Activated T-cell treated with anti-CD3 and anti-CD28 coated beads for 48 hours (primary cell): ENCODE data around the gene PLEKHA8.

Experiments
- DNase-seq: peaks from one replicate; pipeline ENCODE4 v3.0.0-alpha.2; 2020; ENCODE audit warnings: low read depth

The PLEKHA8 gene

GRCh38 chr7:30026229-30027064, 1.8 kb upstream of the PLEKHA8 start, which contains the start of gene FKBP14:
TSS of gene FKBP14 (minus strand) at chr7:30026702. CDS start at chr7:30026508, 194 bp downstream.
- DNase-seq: peak; percentile 83

DNA sequence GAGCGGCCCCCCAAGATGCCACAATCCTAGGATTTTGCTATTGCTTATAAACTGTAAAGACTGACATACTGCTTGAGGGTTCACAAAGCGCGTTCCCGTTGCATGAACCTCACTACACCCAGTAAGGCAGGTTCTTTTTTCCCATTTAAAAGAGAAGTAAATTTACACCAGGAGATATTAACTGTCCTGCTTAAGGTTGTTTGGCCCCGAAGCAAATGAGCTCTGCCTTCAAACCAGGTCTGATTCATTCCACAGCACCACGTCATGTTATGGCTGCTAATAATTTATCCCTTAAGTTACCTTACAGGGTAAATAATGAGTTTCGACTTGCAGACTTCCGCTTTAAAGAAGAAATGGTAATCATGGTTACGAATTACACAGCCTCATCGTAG, 1.2 kb upstream of the PLEKHA8 start:
- DNase-seq: no peak

DNA sequence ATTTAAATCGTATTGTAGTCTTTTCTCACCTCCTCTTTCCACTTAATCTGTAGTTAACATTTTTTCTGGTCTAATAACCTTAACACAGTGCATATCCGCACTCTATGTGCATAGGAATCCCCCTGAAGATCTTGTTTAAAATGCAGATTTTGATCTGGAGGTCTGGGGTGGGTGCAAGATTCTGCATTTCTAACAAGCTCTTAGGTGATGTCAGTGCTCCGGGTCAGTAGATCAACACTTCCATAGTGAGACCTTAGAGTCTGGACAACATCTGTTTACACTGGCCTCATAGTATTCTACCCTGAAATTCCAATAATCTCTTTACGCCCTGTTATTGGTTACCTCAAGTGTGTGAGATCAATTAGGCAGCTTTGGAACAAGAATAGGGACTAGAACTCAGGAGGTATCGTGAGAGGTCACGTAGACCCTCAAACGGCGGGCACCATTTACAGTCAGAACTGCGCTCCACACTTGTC, 434 bp upstream of the PLEKHA8 start:
- DNase-seq: no peak

DNA sequence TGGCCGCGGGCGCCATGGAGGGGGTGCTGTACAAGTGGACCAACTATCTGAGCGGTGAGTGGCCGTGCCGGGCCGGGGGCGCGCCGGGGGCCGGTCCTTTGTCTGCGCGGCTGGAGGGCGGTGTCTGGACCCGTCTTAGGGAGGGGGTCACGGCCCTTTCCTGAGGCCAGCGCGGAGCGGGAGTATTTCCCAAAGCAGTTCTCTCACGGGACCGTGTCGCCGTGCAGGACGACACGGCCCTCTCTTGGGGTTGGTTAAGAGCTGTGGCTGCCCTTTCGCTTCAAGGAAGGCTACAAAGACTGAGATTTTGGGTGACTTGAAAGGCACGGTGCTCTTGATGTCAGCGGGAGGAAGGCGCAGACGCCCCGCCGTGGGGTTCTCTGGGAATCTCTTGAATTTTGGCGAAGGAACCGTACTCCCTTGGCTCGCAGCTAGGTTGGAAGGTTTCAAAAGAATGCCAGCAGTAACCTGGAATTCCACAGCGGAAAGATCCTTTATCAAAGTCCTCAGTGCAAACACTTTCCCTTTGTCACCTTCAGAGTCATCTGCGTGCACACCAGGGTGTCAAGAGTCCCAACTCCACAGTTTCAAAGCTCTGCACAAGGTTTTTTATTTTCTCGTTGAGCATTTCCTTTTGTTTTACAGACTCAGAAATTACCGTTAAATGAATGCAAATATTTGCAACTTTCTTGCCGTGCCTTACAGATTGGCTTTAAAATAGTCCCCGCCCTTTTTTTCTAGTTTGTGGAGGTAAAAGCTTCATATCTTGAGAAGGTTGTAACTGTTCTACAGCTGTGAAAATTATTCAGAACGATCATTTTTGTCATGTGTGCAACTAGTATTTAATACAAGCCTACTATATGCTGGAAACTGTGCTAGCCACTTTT, 780 bp downstream of the PLEKHA8 start:
- no peak for DNase-seq

GRCh38 chr7:30029696-30030095, 1.5 kb downstream of the PLEKHA8 start:
- no peak for DNase-seq

- no peak for DNase-seq
These were observed 4.3 kb downstream of the PLEKHA8 start for GRCh38 chr7:30032310-30033125.

GRCh38 chr7:30034501-30034900, 6.3 kb downstream of the PLEKHA8 start:
- no peak for DNase-seq

- no peak for DNase-seq
These were observed 8.0 kb downstream of the PLEKHA8 start for GRCh38 chr7:30036220-30036619.

GRCh38 chr7:30038196-30038980, 10.2 kb downstream of the PLEKHA8 start:
- no peak for DNase-seq

DNA sequence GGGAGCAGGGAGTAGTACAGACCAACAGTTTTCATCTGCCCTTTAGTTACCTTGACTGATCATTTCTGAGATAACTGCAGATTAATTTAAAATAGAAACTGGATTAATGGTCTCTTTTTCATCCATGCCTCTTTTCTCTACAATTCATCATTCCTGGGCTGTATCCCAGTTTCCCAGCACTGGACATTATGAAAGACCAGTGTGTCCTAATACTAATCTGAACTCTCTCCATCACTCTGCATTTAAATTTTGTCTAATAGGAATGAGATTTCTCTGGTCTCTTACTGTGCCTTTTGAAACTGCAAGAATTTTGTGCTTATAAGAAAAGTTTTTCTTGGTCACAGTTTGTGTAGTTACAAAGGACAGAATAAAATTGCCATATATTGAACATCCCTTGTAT, 12.7 kb downstream of the PLEKHA8 start:
- no peak for DNase-seq

DNA sequence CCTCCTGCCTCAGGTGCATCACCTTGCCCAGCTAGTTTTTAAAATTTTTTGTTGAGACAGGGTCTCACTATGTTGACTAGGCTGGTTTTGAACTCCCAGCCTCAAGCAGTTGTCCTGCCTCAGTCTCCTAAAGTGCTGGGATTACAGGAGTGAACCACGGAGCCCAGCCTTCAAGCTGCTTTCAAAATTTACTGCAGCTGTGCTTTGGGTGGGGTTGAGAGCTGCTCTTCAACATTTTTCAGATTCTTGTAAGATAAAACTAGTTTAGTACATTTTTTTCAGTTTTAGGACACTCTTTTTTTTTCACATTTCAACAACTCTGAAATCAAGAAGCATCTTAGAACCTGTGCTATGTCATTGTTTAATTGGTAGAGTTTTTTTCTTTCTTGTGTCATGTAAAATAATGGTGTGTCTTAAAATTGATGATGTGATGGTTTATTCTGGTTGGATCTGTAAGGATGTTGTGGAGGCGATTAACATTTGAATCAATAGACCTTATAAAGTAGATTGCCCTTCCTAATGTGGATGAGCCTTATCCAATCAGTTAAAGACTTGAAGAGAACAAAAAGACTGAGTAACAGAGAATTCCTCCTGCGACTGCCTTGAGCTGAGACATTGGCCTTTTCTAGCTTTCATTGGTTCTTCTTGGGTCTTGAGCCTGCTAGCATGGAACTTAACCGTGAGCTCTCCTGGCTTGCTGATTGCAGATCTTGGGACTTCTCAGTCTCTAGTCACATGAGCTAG, 13.5 kb downstream of the PLEKHA8 start:
- DNase-seq: no peak

DNA sequence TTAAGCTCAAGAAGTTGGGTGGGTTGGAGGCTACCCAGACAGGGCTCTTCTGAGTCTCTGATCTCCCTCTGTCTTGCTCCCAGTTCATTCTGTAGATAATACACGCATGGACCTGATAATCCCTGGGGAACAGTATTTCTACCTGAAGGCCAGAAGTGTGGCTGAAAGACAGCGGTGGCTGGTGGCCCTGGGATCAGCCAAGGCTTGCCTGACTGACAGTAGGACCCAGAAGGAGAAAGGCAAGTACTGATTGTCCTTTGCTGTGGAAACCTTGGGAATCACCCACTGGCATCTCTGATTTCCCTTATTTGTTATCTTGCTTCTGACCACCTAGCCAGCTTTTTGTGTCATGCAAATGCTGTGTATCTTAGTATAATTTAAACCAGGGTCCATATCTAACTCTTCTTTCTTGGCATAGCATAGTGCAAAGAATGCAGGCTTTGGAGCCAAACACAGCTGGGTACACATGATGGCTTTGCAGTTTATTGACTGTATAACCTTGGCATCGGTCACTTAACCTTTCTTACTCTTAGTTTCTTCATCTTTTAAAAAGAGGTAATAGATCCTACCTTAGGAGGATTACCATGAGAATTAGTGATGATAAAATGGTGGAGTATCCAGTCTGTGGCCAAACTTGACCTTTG, 18.0 kb downstream of the PLEKHA8 start:
- DNase-seq: no peak

DNA sequence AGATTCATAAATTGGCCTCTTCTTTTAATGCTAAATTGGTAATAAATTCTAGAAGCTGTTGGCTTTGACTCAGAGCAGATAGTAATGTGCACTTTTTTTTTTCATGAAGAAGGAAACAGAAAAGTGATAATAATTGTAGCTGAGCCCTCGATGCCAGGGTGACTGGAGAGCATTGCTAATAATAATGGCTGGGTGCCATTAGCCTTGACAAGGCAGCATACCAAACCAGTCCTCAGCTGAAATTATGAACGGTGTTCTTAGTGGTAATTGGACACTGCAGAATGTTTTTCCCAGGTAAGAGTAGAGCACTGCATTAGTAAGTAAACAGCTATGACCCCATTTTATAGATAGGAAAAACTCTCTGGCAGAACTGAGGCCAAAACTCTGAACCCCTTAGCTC, 18.9 kb downstream of the PLEKHA8 start:
- no peak for DNase-seq

DNA sequence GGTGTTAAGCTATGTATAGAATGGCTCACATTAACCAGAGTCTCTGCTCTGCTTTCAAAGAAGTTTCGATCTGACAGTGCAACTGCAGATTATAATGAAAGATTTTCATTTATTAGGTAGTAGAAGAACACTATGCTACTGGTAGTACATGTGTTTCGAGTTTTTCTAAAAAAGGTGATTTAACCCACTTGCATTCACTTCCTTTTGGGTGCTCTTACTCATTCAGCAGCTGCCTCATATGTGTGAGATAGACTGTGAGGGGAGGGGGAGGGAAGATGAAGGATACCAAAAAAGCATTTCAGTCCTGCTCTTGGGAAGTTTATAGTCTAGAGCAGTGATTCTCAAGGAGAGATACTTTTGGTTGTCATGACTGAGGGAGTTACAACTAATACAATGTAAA, 20.4 kb downstream of the PLEKHA8 start:
- DNase-seq: no peak

DNA sequence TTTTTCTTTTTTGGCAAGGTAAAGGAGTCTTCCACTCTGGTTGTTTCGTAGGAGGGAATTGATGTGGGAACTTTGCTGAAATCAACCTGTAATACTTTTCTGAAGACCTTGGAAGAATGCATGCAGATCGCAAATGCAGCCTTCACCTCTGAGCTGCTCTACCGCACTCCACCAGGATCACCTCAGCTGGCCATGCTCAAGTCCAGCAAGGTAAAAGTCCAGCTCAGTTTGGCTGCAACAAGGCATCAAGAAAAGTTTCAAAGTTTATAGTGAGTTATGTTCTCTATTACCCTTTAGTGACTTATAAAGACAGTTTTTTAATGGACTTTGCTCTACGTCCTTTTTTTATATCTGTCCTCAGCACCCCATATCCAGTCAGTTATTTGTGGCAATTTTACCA, 21.0 kb downstream of the PLEKHA8 start:
- no peak for DNase-seq

DNA sequence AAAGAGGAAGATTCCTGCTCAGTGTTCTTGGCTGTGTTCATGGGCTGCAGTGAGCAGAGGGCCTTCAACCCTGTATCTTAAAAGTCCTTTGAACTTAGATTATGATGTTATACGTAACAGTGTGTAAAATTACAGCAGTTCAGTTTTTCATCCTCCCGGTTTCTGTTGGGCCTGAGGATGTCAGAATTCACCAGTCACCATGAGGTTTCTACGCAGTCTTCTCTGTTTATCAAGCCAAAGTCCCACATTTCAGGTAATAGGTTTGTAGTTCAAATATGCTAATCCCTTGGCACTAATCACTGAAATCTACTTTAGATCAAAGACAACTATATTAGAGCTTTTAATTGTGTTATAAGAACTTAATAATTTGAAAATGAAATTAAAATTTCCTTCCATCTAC, 24.9 kb downstream of the PLEKHA8 start:
- no peak for DNase-seq

DNA sequence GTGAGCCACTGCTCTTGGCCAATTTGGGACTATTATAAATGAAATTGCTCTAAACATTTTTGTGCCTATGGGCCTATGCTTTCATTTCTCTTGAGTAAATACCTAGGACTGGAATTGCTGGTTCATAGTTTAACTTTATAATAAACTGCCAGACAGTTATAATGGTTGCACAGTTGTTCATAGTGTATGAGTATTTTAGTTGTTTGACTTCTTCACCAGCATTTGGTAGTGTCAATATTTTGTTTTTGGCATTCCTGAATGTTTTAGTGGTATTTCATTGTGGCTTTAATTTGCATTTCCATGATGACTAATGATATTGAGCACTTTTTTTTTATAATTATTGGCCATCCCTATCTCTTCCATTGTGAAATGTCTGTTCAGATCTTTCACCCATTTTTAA, 29.5 kb downstream of the PLEKHA8 start:
- no peak for DNase-seq

- DNase-seq: peak; percentile 25
These were observed 33.6 kb downstream of the PLEKHA8 start for GRCh38 chr7:30061786-30062185.

DNA sequence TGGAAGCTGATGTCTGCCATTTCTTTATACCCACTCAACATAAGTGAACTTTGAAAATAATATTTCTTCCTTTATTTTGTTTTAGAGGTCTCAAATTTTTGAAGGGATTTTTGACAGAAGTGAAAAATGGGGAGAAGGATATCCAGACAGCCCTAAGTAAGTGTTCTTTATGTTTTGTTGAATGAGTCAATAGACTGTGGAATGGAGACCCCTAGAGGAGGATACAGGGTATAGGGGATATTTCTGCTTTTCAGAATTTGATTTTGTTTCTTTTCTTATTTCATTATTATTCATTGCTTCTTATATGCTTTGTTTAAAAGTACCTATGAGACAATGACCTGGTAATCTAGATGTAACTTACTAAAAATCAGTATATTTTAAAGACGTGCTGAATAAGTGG, 34.4 kb downstream of the PLEKHA8 start:
- no peak for DNase-seq

DNA sequence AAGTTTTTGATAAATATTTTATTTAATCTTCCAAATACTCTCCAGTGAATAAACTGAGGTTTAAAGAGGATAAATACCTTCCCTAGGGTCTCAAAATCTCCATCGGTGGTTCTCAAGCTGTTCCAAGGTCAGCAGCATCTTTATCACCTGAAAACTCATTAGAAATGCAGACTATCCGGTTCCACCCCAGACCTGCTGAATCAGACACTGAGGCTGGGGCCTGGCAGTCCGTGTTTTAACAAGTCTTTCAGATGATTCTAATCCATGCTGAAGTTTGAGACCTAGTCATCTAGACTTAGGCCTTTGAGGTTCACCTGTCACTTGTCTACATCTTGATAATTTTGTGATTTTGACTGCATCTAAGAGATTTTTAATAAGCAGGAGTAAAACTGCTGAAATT, 37.5 kb downstream of the PLEKHA8 start:
- no peak for DNase-seq
